Astrocyte (in vitro differentiated cells and primary cell): ENCODE results near the gene RASSF3.

ENCODE experiments used
- EZH2 ChIP-seq: IDR thresholded peaks from 2 replicates; pipeline ENCODE4 v1.6.1; 2012; ENCODE audit warnings: mild to moderate bottlenecking, low read length, inconsistent platforms; ENCODE audit not compliant: insufficient read depth
- TF ChIP-seq, protein P1 (sequence below): IDR thresholded peaks from 2 replicates; pipeline ENCODE4 v1.5.1; 2011; ENCODE audit warnings: low read depth, mild to moderate bottlenecking, inconsistent platforms, low read length, moderate library complexity; ENCODE audit not compliant: insufficient read depth

GRCh38 chr12:64723630-64724029, 113.3 kb downstream of the RASSF3 start:
- no peak for TF ChIP-seq EZH2
- TF ChIP-seq, protein P1, sequence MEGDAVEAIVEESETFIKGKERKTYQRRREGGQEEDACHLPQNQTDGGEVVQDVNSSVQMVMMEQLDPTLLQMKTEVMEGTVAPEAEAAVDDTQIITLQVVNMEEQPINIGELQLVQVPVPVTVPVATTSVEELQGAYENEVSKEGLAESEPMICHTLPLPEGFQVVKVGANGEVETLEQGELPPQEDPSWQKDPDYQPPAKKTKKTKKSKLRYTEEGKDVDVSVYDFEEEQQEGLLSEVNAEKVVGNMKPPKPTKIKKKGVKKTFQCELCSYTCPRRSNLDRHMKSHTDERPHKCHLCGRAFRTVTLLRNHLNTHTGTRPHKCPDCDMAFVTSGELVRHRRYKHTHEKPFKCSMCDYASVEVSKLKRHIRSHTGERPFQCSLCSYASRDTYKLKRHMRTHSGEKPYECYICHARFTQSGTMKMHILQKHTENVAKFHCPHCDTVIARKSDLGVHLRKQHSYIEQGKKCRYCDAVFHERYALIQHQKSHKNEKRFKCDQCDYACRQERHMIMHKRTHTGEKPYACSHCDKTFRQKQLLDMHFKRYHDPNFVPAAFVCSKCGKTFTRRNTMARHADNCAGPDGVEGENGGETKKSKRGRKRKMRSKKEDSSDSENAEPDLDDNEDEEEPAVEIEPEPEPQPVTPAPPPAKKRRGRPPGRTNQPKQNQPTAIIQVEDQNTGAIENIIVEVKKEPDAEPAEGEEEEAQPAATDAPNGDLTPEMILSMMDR = no peak
